NB4 (cell line): ENCODE results near the gene MYO7B.

Experiments used
- POLR2A ChIP-seq: IDR thresholded peaks from 2 replicates; pipeline ENCODE4 v1.6.1; 2011; ENCODE audit warnings: mild to moderate bottlenecking; ENCODE audit not compliant: insufficient read length; ENCODE audit errors: extremely low read depth
- TF ChIP-seq, protein P1 (sequence below): IDR thresholded peaks from one replicate; pipeline ENCODE4 v1.5.1; 2012; ENCODE audit warnings: low read depth, low read length
- TF ChIP-seq, protein P2 (sequence below): IDR thresholded peaks from 2 replicates; pipeline ENCODE4 v1.6.1; 2011; ENCODE audit warnings: low read depth, low read length

DNA sequence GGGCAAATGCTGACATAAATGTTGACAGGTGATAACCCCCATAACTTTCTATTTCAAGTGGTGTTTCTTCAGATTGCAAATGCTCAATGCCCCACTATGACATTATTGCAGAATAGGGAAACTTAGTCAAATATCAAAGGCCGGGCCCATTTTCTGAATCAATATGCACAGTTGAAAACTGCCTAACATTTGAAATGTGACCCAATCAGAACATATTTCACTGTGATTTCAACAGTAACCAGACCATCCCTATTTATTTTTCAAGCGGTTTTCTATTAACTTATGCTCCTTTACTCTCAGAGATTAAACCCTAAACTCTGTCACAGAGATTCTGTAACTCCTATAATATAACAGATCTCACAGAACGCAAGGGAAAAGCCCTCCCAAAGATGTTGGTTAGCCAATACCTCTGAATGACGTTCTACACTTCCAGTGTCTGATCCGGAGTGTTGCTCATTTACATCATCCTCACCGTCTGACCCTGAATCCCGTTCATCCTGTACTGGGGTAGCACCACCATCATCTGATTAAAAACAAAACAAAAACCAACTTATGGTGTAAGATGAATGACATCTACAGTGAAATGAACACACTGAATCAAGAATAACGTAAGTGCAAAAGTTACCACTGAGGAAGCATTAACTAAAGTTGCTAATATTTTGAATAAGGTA, 12.1 kb upstream of the MYO7B start:
- TF ChIP-seq, protein P1, sequence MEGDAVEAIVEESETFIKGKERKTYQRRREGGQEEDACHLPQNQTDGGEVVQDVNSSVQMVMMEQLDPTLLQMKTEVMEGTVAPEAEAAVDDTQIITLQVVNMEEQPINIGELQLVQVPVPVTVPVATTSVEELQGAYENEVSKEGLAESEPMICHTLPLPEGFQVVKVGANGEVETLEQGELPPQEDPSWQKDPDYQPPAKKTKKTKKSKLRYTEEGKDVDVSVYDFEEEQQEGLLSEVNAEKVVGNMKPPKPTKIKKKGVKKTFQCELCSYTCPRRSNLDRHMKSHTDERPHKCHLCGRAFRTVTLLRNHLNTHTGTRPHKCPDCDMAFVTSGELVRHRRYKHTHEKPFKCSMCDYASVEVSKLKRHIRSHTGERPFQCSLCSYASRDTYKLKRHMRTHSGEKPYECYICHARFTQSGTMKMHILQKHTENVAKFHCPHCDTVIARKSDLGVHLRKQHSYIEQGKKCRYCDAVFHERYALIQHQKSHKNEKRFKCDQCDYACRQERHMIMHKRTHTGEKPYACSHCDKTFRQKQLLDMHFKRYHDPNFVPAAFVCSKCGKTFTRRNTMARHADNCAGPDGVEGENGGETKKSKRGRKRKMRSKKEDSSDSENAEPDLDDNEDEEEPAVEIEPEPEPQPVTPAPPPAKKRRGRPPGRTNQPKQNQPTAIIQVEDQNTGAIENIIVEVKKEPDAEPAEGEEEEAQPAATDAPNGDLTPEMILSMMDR = no peak
- TF ChIP-seq, protein P2, sequence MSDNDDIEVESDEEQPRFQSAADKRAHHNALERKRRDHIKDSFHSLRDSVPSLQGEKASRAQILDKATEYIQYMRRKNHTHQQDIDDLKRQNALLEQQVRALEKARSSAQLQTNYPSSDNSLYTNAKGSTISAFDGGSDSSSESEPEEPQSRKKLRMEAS = no peak
- TF ChIP-seq POLR2A = no peak
